ENCODE measurements around the gene TTI1. TPM values are rescaled to one million over a fixed set of nuclear protein-coding genes. Genes with fewer than 3 reads are reported as not detected.

TTI1 gene
- total RNA-seq, 1 donor from 2014 or later = 14.3 TPM

DNA sequence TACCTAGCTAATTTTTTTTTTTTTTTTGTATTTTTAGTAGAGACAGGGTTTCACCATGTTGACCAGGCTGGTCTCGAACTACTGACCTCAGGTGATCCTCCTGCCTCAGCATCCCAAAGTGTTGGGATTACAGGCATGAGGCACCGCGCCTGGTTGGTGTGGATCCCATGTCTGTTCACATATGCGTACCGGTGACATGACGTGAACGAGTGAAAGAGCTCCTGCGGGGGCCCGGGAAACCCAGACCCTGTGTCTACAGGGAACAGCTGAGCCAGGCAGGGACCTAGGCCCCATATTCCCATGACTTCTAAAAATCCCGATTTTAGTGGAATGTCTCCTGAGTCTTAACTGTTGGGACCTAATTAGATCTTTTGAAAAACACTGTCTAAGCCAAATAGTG, 97.2 kb downstream of the TTI1 start:
- DNase-seq (ENCODE audit: low read depth) = no peak
- H3K4me3 ChIP-seq (ENCODE audit: low read depth, low read length) = no peak overlapping the region
- TF ChIP-seq, protein P1, sequence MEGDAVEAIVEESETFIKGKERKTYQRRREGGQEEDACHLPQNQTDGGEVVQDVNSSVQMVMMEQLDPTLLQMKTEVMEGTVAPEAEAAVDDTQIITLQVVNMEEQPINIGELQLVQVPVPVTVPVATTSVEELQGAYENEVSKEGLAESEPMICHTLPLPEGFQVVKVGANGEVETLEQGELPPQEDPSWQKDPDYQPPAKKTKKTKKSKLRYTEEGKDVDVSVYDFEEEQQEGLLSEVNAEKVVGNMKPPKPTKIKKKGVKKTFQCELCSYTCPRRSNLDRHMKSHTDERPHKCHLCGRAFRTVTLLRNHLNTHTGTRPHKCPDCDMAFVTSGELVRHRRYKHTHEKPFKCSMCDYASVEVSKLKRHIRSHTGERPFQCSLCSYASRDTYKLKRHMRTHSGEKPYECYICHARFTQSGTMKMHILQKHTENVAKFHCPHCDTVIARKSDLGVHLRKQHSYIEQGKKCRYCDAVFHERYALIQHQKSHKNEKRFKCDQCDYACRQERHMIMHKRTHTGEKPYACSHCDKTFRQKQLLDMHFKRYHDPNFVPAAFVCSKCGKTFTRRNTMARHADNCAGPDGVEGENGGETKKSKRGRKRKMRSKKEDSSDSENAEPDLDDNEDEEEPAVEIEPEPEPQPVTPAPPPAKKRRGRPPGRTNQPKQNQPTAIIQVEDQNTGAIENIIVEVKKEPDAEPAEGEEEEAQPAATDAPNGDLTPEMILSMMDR (conservative IDR thresholded peaks at IDR 0.05; ENCODE audit: low read depth, low read length) = no peak

DNA sequence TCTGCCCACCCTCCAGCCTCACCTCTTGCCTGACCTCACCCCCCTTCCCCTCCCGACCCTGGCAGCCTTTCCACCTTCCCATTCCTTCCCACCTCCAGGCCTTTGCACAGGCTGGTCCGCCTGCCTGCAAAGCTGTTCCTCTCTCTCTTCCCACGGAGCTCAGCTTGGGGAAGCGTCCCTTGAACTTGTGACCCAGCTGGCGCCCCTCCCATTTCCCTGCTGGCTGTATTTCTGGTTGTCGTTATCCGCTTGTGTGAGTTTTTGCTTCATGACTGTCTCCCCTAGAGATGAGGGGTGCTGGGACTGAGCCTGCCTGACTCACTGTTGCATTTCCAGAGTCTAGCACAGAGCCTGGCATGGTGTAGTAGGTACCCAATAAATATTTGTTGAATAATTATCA, 97.8 kb downstream of the TTI1 start:
- TF ChIP-seq, protein P1 (conservative IDR thresholded peaks at IDR 0.05; ENCODE audit: low read depth, low read length) = no peak
- no peak for DNase-seq (ENCODE audit: low read depth)
- H3K4me3 ChIP-seq (ENCODE audit: low read depth, low read length) = no peak overlapping the region

DNA sequence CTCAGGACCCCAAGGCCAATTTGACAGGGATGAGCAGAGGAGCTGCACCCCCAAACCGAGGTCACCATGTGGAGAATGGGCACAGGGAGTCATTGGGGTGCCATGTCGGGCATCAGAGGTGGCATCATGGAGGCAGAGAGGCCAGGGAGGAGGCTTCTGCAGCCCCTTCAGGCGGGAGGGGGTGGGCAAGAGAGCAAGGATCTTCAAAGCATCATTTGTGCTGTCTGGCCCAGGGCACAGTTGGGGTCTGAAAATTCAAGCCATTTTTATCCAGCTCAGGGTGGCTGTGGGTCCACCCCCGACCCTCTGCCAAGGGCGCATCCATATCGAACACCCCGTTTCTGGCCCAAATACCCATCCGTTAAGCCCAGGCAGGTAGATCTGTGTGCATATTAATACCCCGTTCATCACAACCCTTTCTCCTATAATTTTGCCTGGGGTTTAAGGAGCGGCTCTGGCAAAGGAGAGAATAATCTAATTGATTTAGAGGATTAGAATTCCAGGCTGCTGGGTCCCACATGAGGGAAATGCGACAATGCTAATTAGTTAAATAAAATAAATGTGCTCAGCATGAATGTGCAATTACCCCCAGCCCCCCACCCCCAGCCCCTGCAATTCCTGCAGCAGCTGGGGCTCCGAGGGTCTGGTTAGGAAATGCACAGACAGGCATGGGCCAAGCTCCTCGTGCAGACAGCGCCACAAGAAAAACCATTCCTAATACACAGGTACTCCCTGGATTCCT, 98.5 kb downstream of the TTI1 start:
- H3K4me3 ChIP-seq (ENCODE audit: low read depth, low read length) = no peak overlapping the region
- TF ChIP-seq, protein P1 (conservative IDR thresholded peaks at IDR 0.05; ENCODE audit: low read depth, low read length) = no peak
- DNase-seq (ENCODE audit: low read depth) = no peak

DNA sequence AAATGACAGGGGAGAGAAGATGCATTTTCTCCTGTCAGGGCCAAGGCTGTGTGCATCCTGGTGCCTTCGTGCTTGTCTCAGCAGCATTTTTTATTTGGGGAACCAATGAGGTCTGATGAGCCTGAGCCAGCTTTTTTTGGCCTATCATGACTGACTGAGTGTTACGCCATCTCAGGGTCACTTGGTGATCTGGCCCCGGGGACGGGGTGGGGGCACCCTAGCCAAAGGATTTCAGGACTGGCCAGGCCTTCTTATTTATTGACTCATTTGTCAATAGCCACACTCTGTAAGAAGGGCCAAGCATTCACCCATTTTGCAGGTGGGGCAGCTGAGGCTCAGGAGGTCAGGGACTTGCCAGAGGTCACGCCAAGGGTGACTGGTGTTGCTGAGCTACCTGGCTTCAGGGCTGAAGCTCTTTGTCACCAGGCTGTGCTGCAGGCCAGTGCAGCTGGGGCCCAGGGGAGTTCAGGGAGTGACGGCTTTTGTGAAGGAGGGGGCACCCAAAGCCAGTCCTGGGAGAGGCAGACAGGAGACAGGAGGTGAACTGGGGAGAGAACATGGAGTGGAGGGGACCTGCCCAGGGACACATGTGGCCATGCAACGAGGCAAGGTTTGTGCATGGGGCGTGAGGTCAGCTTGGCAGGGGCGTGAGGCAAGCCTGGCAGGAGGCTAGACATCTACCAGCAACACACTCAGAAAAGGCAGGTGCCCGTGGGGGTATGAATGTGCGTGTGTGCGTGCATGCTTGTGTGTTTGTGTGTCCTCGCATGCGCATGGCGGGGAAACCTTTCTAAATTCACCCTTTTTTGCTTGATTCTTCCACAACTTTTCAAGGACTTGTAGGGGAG, 99.2 kb downstream of the TTI1 start:
- TF ChIP-seq, protein P1 (conservative IDR thresholded peaks at IDR 0.05; ENCODE audit: low read depth, low read length) = no peak
- no peak overlapping the region for H3K4me3 ChIP-seq (ENCODE audit: low read depth, low read length)
- no peak for DNase-seq (ENCODE audit: low read depth)

Other genes starting within 250 kb of the TTI1 start
- 2.8 and 4.5 TPM in 2 replicates for gene VSTM2L, start 130.3 kb downstream of the TTI1 start, total RNA-seq
- gene RPRD1B, start 290 bp upstream of the TTI1 start, total RNA-seq = 13.0 and 19.9 TPM in 2 replicates
- gene TGM2, start 131.8 kb upstream of the TTI1 start, total RNA-seq = 137 and 150 TPM in 2 replicates
- 0.06 and 0.29 TPM in 2 replicates for gene KIAA1755, start 227.3 kb upstream of the TTI1 start, total RNA-seq

All from epithelial cell of proximal tubule (primary cell).